Uterus (tissue), 4 donors: Measurements from ENCODE around the gene NT5C2. TPM values are rescaled to one million over a fixed set of nuclear protein-coding genes. Genes with fewer than 3 reads are reported as not detected.
"Not testable (repeated sequence)": the region's sequence is repeated elsewhere in the genome, so short reads cannot be mapped to it uniquely, and the experiment has no call there.

Experiments used
- DNase-seq, 2 donors: peaks; one replicate each; pipeline ENCODE4 v3.0.0-alpha.2; 2019 to 2020
- H3K27ac ChIP-seq, 2 donors: fragments of 200-600 bp; sonication (generic); 1 replicate in 1 of 2; 2 replicates in 1 of 2; pipeline ENCODE4 v1.5.1; 2016 to 2018
- H3K27me3 ChIP-seq, 2 donors: fragments of 200-600 bp; sonication (generic); one replicate each; pipeline ENCODE4 v1.5.1; 2018 to 2019; ENCODE audit warnings: control low read depth in 1 of 2
- H3K36me3 ChIP-seq, 2 donors: fragments of 200-600 bp; sonication (generic); one replicate each; pipeline ENCODE4 v1.5.1; 2019; ENCODE audit warnings: control low read depth in 1 of 2
- H3K4me1 ChIP-seq, 2 donors: fragments of 200-600 bp; sonication (generic); one replicate each; pipeline ENCODE4 v1.5.1; 2018 to 2019; ENCODE audit warnings: control low read depth in 1 of 2
- H3K4me3 ChIP-seq, 2 donors: fragments of 200-600 bp; sonication (generic); 1 replicate in 1 of 2; 2 replicates in 1 of 2; pipeline ENCODE4 v1.5.1; 2018 to 2019; ENCODE audit warnings: mild to moderate bottlenecking in 1 of 2
- H3K9me3 ChIP-seq, 2 donors: fragments of 200-600 bp; sonication (generic); one replicate each; pipeline ENCODE4 v1.5.1; 2019; ENCODE audit warnings: control low read depth in 1 of 2
- POLR2A ChIP-seq, 2 donors: fragments of 450-650 bp; IDR thresholded peaks; one replicate each; pipeline ENCODE4 v1.6.1; 2016; ENCODE audit warnings: antibody characterized with exemption in 2 of 2, mild to moderate bottlenecking in 1 of 2, moderate library complexity in 1 of 2
- intact Hi-C: fragments of 100-400 bp; cut with DNase I; formaldehyde crosslinking; loops from one replicate; pipeline ENCODE4 v1.15.1; 2023; ENCODE audit warnings: low total_unique reads
- total RNA-seq, 4 donors: library from RNA; depleted of rRNA in 3 of 4; stranded (reverse); fragments of >200 nt in 3 of 4; gene quantifications; one replicate each; pipeline versions ENCODE4 v1.1.0 to v1.2.4, GENCODE V29; 2014 to 2023
- TF ChIP-seq, protein P1 (sequence below), 4 experiments: fragments of 200-600 bp in 2 of 4; fragments of 450-650 bp in 2 of 4; sonication (generic) in 2 of 4; IDR thresholded peaks; one replicate each; pipeline ENCODE4 v1.5.1; 2016 to 2019; ENCODE audit warnings: antibody characterized with exemption in 4 of 4, mild to moderate bottlenecking in 2 of 4, moderate library complexity in 1 of 4
- donor health status: DM: yes; HTN: yes; CAD: no.

The NT5C2 gene
- total RNA-seq, 4 donors from 2014 or later, result 12.3 to 134 (median 99.4) TPM

- intact Hi-C loops, result no loop called here
- no peaks in the 10 kb centered on the region for H3K36me3 ChIP-seq
- no peak overlapping the region for H3K27ac ChIP-seq
- no peak for TF ChIP-seq POLR2A (IDR thresholded peaks at IDR 0.05)
- TF ChIP-seq, protein P1, sequence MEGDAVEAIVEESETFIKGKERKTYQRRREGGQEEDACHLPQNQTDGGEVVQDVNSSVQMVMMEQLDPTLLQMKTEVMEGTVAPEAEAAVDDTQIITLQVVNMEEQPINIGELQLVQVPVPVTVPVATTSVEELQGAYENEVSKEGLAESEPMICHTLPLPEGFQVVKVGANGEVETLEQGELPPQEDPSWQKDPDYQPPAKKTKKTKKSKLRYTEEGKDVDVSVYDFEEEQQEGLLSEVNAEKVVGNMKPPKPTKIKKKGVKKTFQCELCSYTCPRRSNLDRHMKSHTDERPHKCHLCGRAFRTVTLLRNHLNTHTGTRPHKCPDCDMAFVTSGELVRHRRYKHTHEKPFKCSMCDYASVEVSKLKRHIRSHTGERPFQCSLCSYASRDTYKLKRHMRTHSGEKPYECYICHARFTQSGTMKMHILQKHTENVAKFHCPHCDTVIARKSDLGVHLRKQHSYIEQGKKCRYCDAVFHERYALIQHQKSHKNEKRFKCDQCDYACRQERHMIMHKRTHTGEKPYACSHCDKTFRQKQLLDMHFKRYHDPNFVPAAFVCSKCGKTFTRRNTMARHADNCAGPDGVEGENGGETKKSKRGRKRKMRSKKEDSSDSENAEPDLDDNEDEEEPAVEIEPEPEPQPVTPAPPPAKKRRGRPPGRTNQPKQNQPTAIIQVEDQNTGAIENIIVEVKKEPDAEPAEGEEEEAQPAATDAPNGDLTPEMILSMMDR (IDR thresholded peaks at IDR 0.05), result no peak
- H3K9me3 ChIP-seq, result no peaks in the 10 kb centered on the region
- no peak overlapping the region for H3K4me3 ChIP-seq
- H3K4me1 ChIP-seq, result no peaks in the 10 kb centered on the region
- H3K27me3 ChIP-seq, result no peaks in the 10 kb centered on the region
- DNase-seq, result no peak
These were observed 120.2 kb downstream of the NT5C2 start for GRCh38 chr10:103072891-103073290.

- no peaks in the 10 kb centered on the region for H3K4me1 ChIP-seq
- TF ChIP-seq POLR2A (IDR thresholded peaks at IDR 0.05), result no peak
- TF ChIP-seq, protein P1 (IDR thresholded peaks at IDR 0.05), result no peak
- H3K27ac ChIP-seq, result no peak overlapping the region
- DNase-seq, result no peak
- no peaks in the 10 kb centered on the region for H3K9me3 ChIP-seq
- no peaks in the 10 kb centered on the region for H3K27me3 ChIP-seq
- H3K4me3 ChIP-seq, result no peak overlapping the region
- H3K36me3 ChIP-seq, result no peaks in the 10 kb centered on the region
- intact Hi-C loops, result no loop called here
These were observed 120.8 kb downstream of the NT5C2 start for GRCh38 chr10:103072276-103072675.

DNA sequence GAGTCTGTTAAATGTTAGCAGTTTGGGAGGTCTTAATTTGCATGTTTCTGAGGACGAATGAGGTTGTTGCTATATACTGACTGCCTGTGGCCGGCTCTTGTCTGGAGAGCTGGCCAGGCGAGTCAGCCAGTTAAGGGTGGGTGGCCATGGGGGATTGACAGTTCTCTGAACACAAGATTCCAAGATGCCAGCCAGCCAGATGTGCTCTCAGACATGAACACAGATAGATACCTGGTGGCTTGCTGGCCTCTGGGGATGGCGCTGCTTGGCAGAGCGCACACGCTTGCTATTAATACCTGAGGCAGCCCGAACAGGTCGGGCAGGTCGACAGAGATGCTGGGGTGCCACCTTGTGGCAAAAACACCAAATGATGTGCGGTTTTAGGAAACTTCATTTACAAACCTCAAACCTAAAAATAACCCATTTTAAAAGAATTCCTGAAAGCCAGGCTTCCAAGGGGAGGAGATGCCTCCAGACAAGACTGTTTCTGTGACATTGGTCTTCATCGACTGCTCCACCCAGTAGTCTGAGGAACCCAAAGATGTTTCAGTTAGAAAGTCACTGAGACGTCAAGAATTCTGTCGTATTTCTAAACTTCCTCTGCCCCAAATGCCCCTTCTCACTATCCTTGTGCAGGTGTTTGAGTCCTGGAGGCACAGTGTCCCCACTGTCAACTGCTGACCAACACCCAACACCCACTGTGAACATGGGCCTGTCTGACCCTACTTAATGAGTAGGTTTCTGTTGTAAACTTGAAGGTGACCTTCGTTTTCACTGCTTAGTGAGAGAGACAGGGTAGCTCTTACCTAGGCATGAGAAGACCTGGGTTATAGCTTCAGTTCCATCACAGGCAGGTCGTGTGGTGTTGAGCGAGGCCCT lies 123.4 kb downstream of the NT5C2 start:
- Histone ChIP-seq H3K27ac (no peak overlapping the region), H3K4me3 (no peak overlapping the region), H3K27me3 (no peaks in the 10 kb centered on the region), H3K36me3 (no peaks in the 10 kb centered on the region), H3K4me1 (no peaks in the 10 kb centered on the region), H3K9me3 (no peaks in the 10 kb centered on the region)
- intact Hi-C loops, result loop anchor here (5.0 kb wide), 1 partner anchor 152 kb away; the partner anchor contains the start of gene CNNM2
- DNase-seq, result peak; percentile 53 to 58
- TF ChIP-seq, protein P1 (IDR thresholded peaks at IDR 0.05), result peak; percentile 47 to 70 (median 60)
- TF ChIP-seq POLR2A (IDR thresholded peaks at IDR 0.05), result no peak

DNA sequence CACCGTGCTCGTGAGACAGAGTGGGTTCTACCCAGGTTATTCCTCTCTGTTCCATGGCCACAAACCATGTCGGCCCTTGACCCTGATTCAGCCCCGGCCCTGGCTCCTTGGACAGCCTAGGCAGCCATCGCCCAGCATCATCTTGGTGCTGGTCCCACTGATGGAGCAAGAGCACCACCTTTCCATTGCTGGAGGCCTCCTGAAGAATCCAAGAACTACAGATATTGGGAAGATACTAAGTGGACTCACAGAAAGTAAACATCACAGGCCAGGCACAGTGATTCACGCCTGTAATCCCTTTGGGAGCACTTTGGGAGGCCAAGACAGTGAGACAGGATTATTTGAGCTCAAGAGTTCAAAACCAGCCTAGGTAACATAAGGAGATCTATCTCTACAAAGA lies 125.1 kb downstream of the NT5C2 start:
- no peak for DNase-seq
- no peaks in the 10 kb centered on the region for H3K4me1 ChIP-seq
- no peak overlapping the region for H3K27ac ChIP-seq
- no peak overlapping the region for H3K4me3 ChIP-seq
- intact Hi-C loops, result loop anchor here (5.0 kb wide), 1 partner anchor 151 kb away; the partner anchor contains the start of gene CNNM2
- TF ChIP-seq, protein P1 (IDR thresholded peaks at IDR 0.05), result no peak
- no peak for TF ChIP-seq POLR2A (IDR thresholded peaks at IDR 0.05)
- H3K36me3 ChIP-seq, result no peaks in the 10 kb centered on the region
- H3K9me3 ChIP-seq, result no peaks in the 10 kb centered on the region
- no peaks in the 10 kb centered on the region for H3K27me3 ChIP-seq

DNA sequence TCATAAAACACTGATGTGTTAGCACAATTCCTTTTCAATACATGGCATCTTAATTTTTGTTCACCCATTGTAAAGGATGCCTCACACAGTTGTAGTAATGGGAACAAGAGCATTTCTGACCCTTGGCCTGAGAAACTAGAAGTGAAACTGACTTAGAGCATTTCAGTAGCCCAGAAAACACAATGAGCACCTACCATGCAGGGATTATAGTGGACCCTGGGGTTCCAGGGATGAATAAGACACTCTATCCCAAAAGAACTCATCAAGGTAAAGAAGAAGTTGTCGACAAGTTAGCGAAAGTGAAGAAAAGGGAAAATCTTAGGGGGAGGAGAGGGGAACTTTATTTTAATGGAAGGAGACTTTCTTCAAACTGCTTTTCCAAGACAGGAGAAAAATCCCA lies 125.6 kb downstream of the NT5C2 start:
- intact Hi-C loops, result loop anchor here (5.0 kb wide), 1 partner anchor 150 kb away; the partner anchor contains the start of gene CNNM2
- no peaks in the 10 kb centered on the region for H3K27me3 ChIP-seq
- no peak overlapping the region for H3K27ac ChIP-seq
- H3K4me1 ChIP-seq, result no peaks in the 10 kb centered on the region
- no peak for DNase-seq
- no peaks in the 10 kb centered on the region for H3K9me3 ChIP-seq
- no peak for TF ChIP-seq POLR2A (IDR thresholded peaks at IDR 0.05)
- TF ChIP-seq, protein P1 (IDR thresholded peaks at IDR 0.05), result no peak
- H3K4me3 ChIP-seq, result no peak overlapping the region
- no peaks in the 10 kb centered on the region for H3K36me3 ChIP-seq

DNA sequence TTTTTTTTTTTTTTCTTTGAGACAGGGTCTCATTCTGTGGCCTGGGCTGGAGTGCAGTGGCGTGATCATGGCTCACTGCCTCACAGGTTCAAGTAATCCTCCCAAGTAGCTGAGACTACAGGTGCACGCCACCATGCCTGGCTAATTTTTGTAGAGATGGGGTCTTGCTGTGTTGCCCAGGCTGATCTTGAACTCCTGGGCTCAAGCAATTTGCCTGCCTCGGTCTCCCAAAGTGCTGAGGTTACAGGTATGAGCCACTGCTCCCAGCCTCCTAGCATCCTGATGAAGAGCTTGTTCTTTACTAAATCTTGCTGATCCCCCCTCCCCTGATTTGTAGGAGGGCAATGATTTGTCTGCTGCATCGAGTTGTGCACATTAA lies 126.0 kb downstream of the NT5C2 start:
- H3K27ac ChIP-seq, H3K9me3 ChIP-seq, H3K27me3 ChIP-seq, H3K4me1 ChIP-seq, H3K4me3 ChIP-seq, DNase-seq, H3K36me3 ChIP-seq: not testable (repeated sequence)
- intact Hi-C loops, result loop anchor here (5.0 kb wide), 1 partner anchor 150 kb away; the partner anchor contains the start of gene CNNM2
